Transverse colon (tissue), 4 donors: ENCODE data around the gene DST.
"Not testable (repeated sequence)": the region's sequence is repeated elsewhere in the genome, so short reads cannot be mapped to it uniquely, and the experiment has no call there.

Experiments
- POLR2A ChIP-seq: fragments of 450-650 bp; IDR thresholded peaks from one replicate; pipeline ENCODE4 v1.6.1; 2016; ENCODE audit warnings: antibody characterized with exemption, mild to moderate bottlenecking, moderate library complexity
- POLR2AphosphoS5 ChIP-seq, 3 donors: sonication (generic); formaldehyde crosslinking; IDR thresholded peaks; one replicate each; pipeline ENCODE4 v1.6.1; 2016; ENCODE audit warnings: antibody characterized with exemption in 3 of 3
- TF ChIP-seq, protein P1 (sequence below), 5 experiments: fragments of 200-600 bp in 3 of 5; fragments of 450-650 bp in 2 of 5; sonication (generic) in 3 of 5; IDR thresholded peaks; 1 replicate in 2 of 5; 2 replicates in 3 of 5; pipeline ENCODE4 v1.5.1; 2016 to 2017; ENCODE audit warnings: antibody characterized with exemption in 5 of 5, inconsistent platforms in 3 of 5, mild to moderate bottlenecking in 2 of 5, moderate library complexity in 1 of 5

DNA sequence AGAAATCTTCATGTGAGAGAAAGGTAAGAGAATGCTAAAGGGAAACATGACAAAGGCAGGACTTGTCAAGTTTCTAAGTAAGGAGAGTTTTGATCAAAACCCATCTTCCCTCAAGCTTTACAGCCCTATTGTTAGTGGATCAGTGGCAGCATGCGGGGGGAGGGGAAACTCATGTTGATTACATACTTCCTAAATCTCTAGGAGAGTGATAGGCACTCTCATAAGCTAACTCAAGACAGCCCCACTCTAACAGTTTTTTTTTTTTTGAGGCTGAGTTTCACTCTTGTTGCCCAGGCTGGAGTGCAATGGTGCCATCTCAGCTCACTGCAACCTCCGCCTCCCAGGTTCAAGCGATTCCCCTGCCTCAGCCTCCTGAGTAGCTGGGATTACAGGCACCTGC lies 18.6 kb upstream of the DST start:
- TF ChIP-seq, protein P1, sequence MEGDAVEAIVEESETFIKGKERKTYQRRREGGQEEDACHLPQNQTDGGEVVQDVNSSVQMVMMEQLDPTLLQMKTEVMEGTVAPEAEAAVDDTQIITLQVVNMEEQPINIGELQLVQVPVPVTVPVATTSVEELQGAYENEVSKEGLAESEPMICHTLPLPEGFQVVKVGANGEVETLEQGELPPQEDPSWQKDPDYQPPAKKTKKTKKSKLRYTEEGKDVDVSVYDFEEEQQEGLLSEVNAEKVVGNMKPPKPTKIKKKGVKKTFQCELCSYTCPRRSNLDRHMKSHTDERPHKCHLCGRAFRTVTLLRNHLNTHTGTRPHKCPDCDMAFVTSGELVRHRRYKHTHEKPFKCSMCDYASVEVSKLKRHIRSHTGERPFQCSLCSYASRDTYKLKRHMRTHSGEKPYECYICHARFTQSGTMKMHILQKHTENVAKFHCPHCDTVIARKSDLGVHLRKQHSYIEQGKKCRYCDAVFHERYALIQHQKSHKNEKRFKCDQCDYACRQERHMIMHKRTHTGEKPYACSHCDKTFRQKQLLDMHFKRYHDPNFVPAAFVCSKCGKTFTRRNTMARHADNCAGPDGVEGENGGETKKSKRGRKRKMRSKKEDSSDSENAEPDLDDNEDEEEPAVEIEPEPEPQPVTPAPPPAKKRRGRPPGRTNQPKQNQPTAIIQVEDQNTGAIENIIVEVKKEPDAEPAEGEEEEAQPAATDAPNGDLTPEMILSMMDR (IDR thresholded peaks at IDR 0.05) = not testable (repeated sequence)
- not testable (repeated sequence) for TF ChIP-seq POLR2A; POLR2AphosphoS5 (IDR thresholded peaks at IDR 0.05)
